Fibroblast of skin of left biceps (primary cell): Measurements from ENCODE around the gene KRT4.
A peak's percentile ranks its signal among the peaks of the same experiment; 100 is the strongest.
"Not testable (repeated sequence)": the region's sequence is repeated elsewhere in the genome, so short reads cannot be mapped to it uniquely, and the experiment has no call there.

Source experiments
- DNase-seq, 2 experiments: peaks; one replicate each; pipeline ENCODE4 v3.0.0-alpha.2; 2013; ENCODE audit warnings: low read depth in 2 of 2

The KRT4 gene

GRCh38 chr12:52813885-52814709 lies at the start of gene KRT4:
Gene KRT4 (minus strand): TSS chr12:52814116. CDS start chr12:52814058, 58 bp downstream.
- peak; percentile 42 to 50 for DNase-seq

GRCh38 chr12:52862023-52862422 lies 48.1 kb upstream of the KRT4 start:
- no peak for DNase-seq

GRCh38 chr12:52861511-52861910 lies 47.6 kb upstream of the KRT4 start:
- no peak for DNase-seq

GRCh38 chr12:52860102-52860823 lies 46.3 kb upstream of the KRT4 start:
- no peak for DNase-seq

GRCh38 chr12:52857500-52857899 lies 43.6 kb upstream of the KRT4 start:
- DNase-seq, result no peak

GRCh38 chr12:52856787-52857186 lies 42.9 kb upstream of the KRT4 start:
- no peak for DNase-seq

- DNase-seq, result not testable (repeated sequence)
Observed at GRCh38 chr12:52856077-52856476, 42.2 kb upstream of the KRT4 start.

GRCh38 chr12:52851787-52852186 lies 37.9 kb upstream of the KRT4 start:
- no peak for DNase-seq

- DNase-seq, result no peak
Observed at GRCh38 chr12:52850681-52851080, 36.8 kb upstream of the KRT4 start.

GRCh38 chr12:52849511-52849910 lies 35.6 kb upstream of the KRT4 start:
- DNase-seq, result no peak

- DNase-seq, result no peak
Observed at GRCh38 chr12:52848661-52849255, 34.8 kb upstream of the KRT4 start, which contains the start of gene KRT78. Gene KRT78 (minus strand): TSS chr12:52848994. CDS start chr12:52848930, 64 bp downstream.

GRCh38 chr12:52847335-52848102 lies 33.6 kb upstream of the KRT4 start:
- DNase-seq, result no peak

- no peak for DNase-seq
Observed at GRCh38 chr12:52846356-52846970, 32.5 kb upstream of the KRT4 start.

GRCh38 chr12:52845946-52846345 lies 32.0 kb upstream of the KRT4 start:
- DNase-seq, result no peak

- no peak for DNase-seq
Observed at GRCh38 chr12:52844386-52844785, 30.5 kb upstream of the KRT4 start.

- DNase-seq, result no peak
Observed at GRCh38 chr12:52839436-52840105, 25.7 kb upstream of the KRT4 start.

- no peak for DNase-seq
Observed at GRCh38 chr12:52838609-52839435, 24.9 kb upstream of the KRT4 start.

- no peak for DNase-seq
Observed at GRCh38 chr12:52837781-52838608, 24.1 kb upstream of the KRT4 start.

GRCh38 chr12:52837413-52837741 lies 23.5 kb upstream of the KRT4 start:
- peak in 1 of 2 experiments; percentile 17 for DNase-seq
